HG03039 (cell line): ENCODE results near the gene LYZL1.
"Not testable (repeated sequence)": the region's sequence is repeated elsewhere in the genome, so short reads cannot be mapped to it uniquely, and the experiment has no call there.

Experiments used
- ATAC-seq: cut with Tn5 transposase; IDR thresholded peaks from one replicate; pipeline ENCODE4 v1.9.1; 2021; ENCODE audit warnings: mild to moderate bottlenecking, moderate library complexity; ENCODE audit not compliant: unreplicated experiment

Gene LYZL1

GRCh38 chr10:29288906-29289305 lies at the start of gene LYZL1:
TSS of gene LYZL1 (plus strand) at chr10:29289070. CDS start at chr10:29291868, 2,798 bp downstream.
- ATAC-seq: not testable (repeated sequence)

GRCh38 chr10:29239569-29240472 lies 49.0 kb upstream of the LYZL1 start:
- ATAC-seq: no peak

- ATAC-seq: no peak
Observed at GRCh38 chr10:29240986-29241660, 47.7 kb upstream of the LYZL1 start.

- ATAC-seq: no peak
Observed at GRCh38 chr10:29241925-29242324, 46.9 kb upstream of the LYZL1 start.

- no peak for ATAC-seq
Observed at GRCh38 chr10:29243066-29243465, 45.8 kb upstream of the LYZL1 start.

GRCh38 chr10:29243750-29244149 lies 45.1 kb upstream of the LYZL1 start:
- no peak for ATAC-seq

GRCh38 chr10:29244978-29245377 lies 43.9 kb upstream of the LYZL1 start:
- ATAC-seq: no peak

GRCh38 chr10:29245476-29245875 lies 43.4 kb upstream of the LYZL1 start:
- ATAC-seq: no peak

GRCh38 chr10:29246449-29246848 lies 42.4 kb upstream of the LYZL1 start:
- no peak for ATAC-seq

- no peak for ATAC-seq
Observed at GRCh38 chr10:29248158-29248557, 40.7 kb upstream of the LYZL1 start.

- ATAC-seq: no peak
Observed at GRCh38 chr10:29249018-29249417, 39.9 kb upstream of the LYZL1 start.

- ATAC-seq: no peak
Observed at GRCh38 chr10:29250066-29250465, 38.8 kb upstream of the LYZL1 start.

GRCh38 chr10:29252811-29253689 lies 35.8 kb upstream of the LYZL1 start:
- no peak for ATAC-seq

GRCh38 chr10:29253690-29254029 lies 35.2 kb upstream of the LYZL1 start:
- ATAC-seq: no peak

- no peak for ATAC-seq
Observed at GRCh38 chr10:29254123-29255046, 34.5 kb upstream of the LYZL1 start.

GRCh38 chr10:29255104-29255503 lies 33.8 kb upstream of the LYZL1 start:
- ATAC-seq: no peak

- ATAC-seq: no peak
Observed at GRCh38 chr10:29256019-29256418, 32.9 kb upstream of the LYZL1 start.

- no peak for ATAC-seq
Observed at GRCh38 chr10:29256586-29256985, 32.3 kb upstream of the LYZL1 start.

- ATAC-seq: no peak
Observed at GRCh38 chr10:29257106-29257783, 31.6 kb upstream of the LYZL1 start.

GRCh38 chr10:29257784-29258135 lies 31.1 kb upstream of the LYZL1 start:
- no peak for ATAC-seq
